ENCODE data around the gene RPN2. TPM values are rescaled to one million over a fixed set of nuclear protein-coding genes. Genes with fewer than 3 reads are reported as not detected.

RPN2 gene
- total and polyA plus RNA-seq, 2 of the 13 experiments (the other 11 are each of a cell fraction or from before 2014, with no cell fraction given): 587 to 1,818 TPM

- TF ChIP-seq ZNF362 (CRISPR knock-in tag; IDR thresholded peaks at IDR 0.05; ENCODE audit: borderline replicate concordance): no peak
- no peak for TF ChIP-seq CCAR2 (optimal IDR thresholded peaks at IDR 0.05; ENCODE audit: low read depth, low read length)
- TF ChIP-seq MAX (IDR thresholded peaks at IDR 0.05): peak; percentile 95
- peak; percentile 89; the same call in 1 of the 2 replicates for TF ChIP-seq ATF5 (CRISPR knock-in tag; IDR thresholded peaks at IDR 0.05; ENCODE audit: low read depth)
- TF ChIP-seq SRF (IDR thresholded peaks at IDR 0.05; ENCODE audit: low read depth, low read length): no peak
- no peak for TF ChIP-seq HOMEZ (CRISPR knock-in tag; IDR thresholded peaks at IDR 0.05; ENCODE audit: low read depth)
- TF ChIP-seq ZNF512 (CRISPR knock-in tag; IDR thresholded peaks at IDR 0.05): no peak
- TF ChIP-seq ZSCAN12 (CRISPR knock-in tag; IDR thresholded peaks at IDR 0.05): no peak
- TF ChIP-seq CREBL2 (CRISPR knock-in tag; IDR thresholded peaks at IDR 0.05; ENCODE audit: borderline replicate concordance): no peak
- peak; percentile 64 for TF ChIP-seq GATAD1 (CRISPR knock-in tag; IDR thresholded peaks at IDR 0.05)
- peak; percentile 72; the same call in 1 of the 2 replicates for TF ChIP-seq SIX4 (CRISPR knock-in tag; IDR thresholded peaks at IDR 0.05)
- peak; percentile 40 for TF ChIP-seq RBM39 (IDR thresholded peaks at IDR 0.05; ENCODE audit: low read depth, low read length, poor library complexity, severe bottlenecking)
- TF ChIP-seq TFE3 (CRISPR knock-in tag; IDR thresholded peaks at IDR 0.05): peak; percentile 86
- no peak for TF ChIP-seq ZNF460 (CRISPR knock-in tag; IDR thresholded peaks at IDR 0.05; ENCODE audit: borderline replicate concordance)
- TF ChIP-seq ZNF326 (CRISPR knock-in tag; IDR thresholded peaks at IDR 0.05; ENCODE audit: borderline replicate concordance): no peak
- no peak for TF ChIP-seq FIP1L1 (IDR thresholded peaks at IDR 0.05; ENCODE audit: borderline replicate concordance, insufficient read depth, low read depth, low read length)
- peak; percentile 62; the same call in 1 of the 2 replicates for TF ChIP-seq ELF1 (CRISPR knock-in tag; IDR thresholded peaks at IDR 0.05)
- TF ChIP-seq ZNF569 (CRISPR knock-in tag; IDR thresholded peaks at IDR 0.05; ENCODE audit: borderline replicate concordance): no peak
- TF ChIP-seq RFX1 (IDR thresholded peaks at IDR 0.05): no peak; the same call in 1 of the 2 replicates
- no peak for TF ChIP-seq ZNF619 (CRISPR knock-in tag; IDR thresholded peaks at IDR 0.05)
Observed at GRCh38 chr20:37285664-37286374, 106.7 kb downstream of the RPN2 start (continued).

Data from HepG2 (cell line).